ENCODE results near the gene MTA1.

GRCh38 chr14:105420101-105420973 lies 710 bp downstream of the MTA1 start:
- TF ChIP-seq, protein P1, sequence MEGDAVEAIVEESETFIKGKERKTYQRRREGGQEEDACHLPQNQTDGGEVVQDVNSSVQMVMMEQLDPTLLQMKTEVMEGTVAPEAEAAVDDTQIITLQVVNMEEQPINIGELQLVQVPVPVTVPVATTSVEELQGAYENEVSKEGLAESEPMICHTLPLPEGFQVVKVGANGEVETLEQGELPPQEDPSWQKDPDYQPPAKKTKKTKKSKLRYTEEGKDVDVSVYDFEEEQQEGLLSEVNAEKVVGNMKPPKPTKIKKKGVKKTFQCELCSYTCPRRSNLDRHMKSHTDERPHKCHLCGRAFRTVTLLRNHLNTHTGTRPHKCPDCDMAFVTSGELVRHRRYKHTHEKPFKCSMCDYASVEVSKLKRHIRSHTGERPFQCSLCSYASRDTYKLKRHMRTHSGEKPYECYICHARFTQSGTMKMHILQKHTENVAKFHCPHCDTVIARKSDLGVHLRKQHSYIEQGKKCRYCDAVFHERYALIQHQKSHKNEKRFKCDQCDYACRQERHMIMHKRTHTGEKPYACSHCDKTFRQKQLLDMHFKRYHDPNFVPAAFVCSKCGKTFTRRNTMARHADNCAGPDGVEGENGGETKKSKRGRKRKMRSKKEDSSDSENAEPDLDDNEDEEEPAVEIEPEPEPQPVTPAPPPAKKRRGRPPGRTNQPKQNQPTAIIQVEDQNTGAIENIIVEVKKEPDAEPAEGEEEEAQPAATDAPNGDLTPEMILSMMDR (IDR thresholded peaks at IDR 0.05; ENCODE audit: low read depth, low read length, poor library complexity, severe bottlenecking): no peak
- TF ChIP-seq EZH2phosphoT487 (IDR thresholded peaks at IDR 0.05; ENCODE audit: borderline replicate concordance, low read length): no peak
